ENCODE data around the gene MRTFA. TPM values are rescaled to one million over a fixed set of nuclear protein-coding genes. Genes with fewer than 3 reads are reported as not detected.
A peak's percentile ranks its signal among the peaks of the same experiment; 100 is the strongest.

The MRTFA gene
- polyA plus RNA-seq, 1 of the 3 experiments (the other 2 are of a cell fraction), result 5.8 TPM

- Histone ChIP-seq H3K9ac (peak overlapping the region; percentile 96; the same call in 1 of the 2 replicates), H3K4me1 (ENCODE audit: control insufficient read depth in 1 of 2, insufficient read depth in 2 of 2, low read depth in 1 of 2, low read length in 1 of 2) (peaks cover 21 to 23% of the 10 kb centered on the region in 2 experiments; a peak in 2 of 4 replicates), H3K27ac (ENCODE audit: low read depth in 2 of 2, low read length in 1 of 2) (peak overlapping the region; percentile 63 to 98), H4K20me1 (ENCODE audit: insufficient read depth) (no peaks in the 10 kb centered on the region), H3K79me2 (ENCODE audit: insufficient read depth) (no peaks in the 10 kb centered on the region), H3K27me3 (ENCODE audit: insufficient read depth) (no peaks in the 10 kb centered on the region), H3K9me3 (no peaks in the 10 kb centered on the region), H2AFZ (ENCODE audit: low read depth) (peak overlapping the region; percentile 87), H3K9me2 (no peaks in the 10 kb centered on the region), H3F3A (replicated peaks; ENCODE audit: insufficient read depth) (peaks cover 9% of the 10 kb centered on the region), H3K4me3 (ENCODE audit: low read depth in 2 of 2, low read length in 1 of 2) (peak overlapping the region in 1 of 2 experiments; percentile 70; a peak in 2 of 4 replicates), H3K4me2 (peak overlapping the region; percentile 88), H3K36me3 (replicated peaks in 1 of 2; ENCODE audit: control insufficient read depth in 1 of 2, insufficient read depth in 2 of 2, low read length in 1 of 2) (no peaks in the 10 kb centered on the region)
- no peak for TF ChIP-seq EP300 (IDR thresholded peaks at IDR 0.05; ENCODE audit: borderline replicate concordance in 1 of 2, low read depth in 1 of 2, low read length in 1 of 2)
- POLR2A ChIA-PET, result interaction anchor here (0.8 to 1.1 kb wide), 2 partner anchors 31 to 206 kb away, joined by 3 read pairs; partner anchors contain the start of genes ST13 and XPNPEP3
- 58% methylated on average over 2 of the region's 2 CpGs for WGBS (ENCODE audit: low lambda C conversion rate)
- DNase-seq, result no peak
- CTCF ChIA-PET, result interaction anchor here (0.6 to 5.3 kb wide), 3 partner anchors 109 to 267 kb away, joined by 3 to 25 read pairs (median 3); no protein-coding TSS in a partner anchor
Observed at GRCh38 chr22:40651057-40651456, 14.5 kb upstream of the MRTFA start.

DNA sequence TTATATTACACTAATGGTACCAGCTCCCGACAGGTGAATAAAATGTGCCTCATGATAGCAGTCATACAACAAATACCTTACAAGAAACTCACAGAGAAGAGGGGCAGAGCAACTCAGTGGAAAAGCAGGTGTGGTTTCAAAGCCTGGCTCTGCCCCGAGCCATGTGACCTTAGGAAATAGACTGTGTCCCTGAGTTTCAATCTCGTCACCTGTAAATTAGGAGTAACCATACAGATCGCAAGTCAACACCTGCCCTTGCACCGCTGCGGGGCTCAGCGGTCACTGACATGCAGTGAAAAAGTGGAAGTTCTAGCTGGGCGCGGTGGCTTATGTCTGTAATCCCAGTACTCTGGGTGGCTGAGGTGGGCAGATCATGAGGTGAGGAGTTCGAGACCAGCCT is 11.9 kb upstream of the MRTFA start:
- Histone ChIP-seq H4K20me1 (ENCODE audit: insufficient read depth) (no peaks in the 10 kb centered on the region), H3F3A (replicated peaks; ENCODE audit: insufficient read depth) (peaks cover 9% of the 10 kb centered on the region), H2AFZ (ENCODE audit: low read depth) (no peak overlapping the region), H3K4me3 (ENCODE audit: low read depth in 2 of 2, low read length in 1 of 2) (no peak overlapping the region), H3K36me3 (replicated peaks in 1 of 2; ENCODE audit: control insufficient read depth in 1 of 2, insufficient read depth in 2 of 2, low read length in 1 of 2) (no peaks in the 10 kb centered on the region), H3K9me2 (no peaks in the 10 kb centered on the region), H3K79me2 (ENCODE audit: insufficient read depth) (no peaks in the 10 kb centered on the region), H3K27ac (ENCODE audit: low read depth in 2 of 2, low read length in 1 of 2) (no peak overlapping the region), H3K4me2 (no peak overlapping the region), H3K9ac (no peak overlapping the region), H3K9me3 (no peaks in the 10 kb centered on the region), H3K27me3 (ENCODE audit: insufficient read depth) (no peaks in the 10 kb centered on the region), H3K4me1 (ENCODE audit: control insufficient read depth in 1 of 2, insufficient read depth in 2 of 2, low read depth in 1 of 2, low read length in 1 of 2) (peaks cover 7 to 13% of the 10 kb centered on the region in 2 experiments; a peak in 2 of 4 replicates)
- POLR2A ChIA-PET, result interaction anchor here (0.7 to 1.0 kb wide), 2 partner anchors 12 to 224 kb away, joined by 3 to 6 read pairs; partner anchors contain the start of gene MRTFA
- TF ChIP-seq RFX5 (IDR thresholded peaks at IDR 0.05; ENCODE audit: low read length) (no peak), SIN3A (IDR thresholded peaks at IDR 0.05; ENCODE audit: borderline replicate concordance, low read depth, low read length) (no peak)
- CTCF ChIA-PET, result interaction anchor here (5.3 kb wide), 1 partner anchor 212 kb away, joined by 25 read pairs; no protein-coding TSS in a partner anchor
- 100% methylated on average over 3 of the region's 10 CpGs for WGBS (ENCODE audit: low lambda C conversion rate)
- DNase-seq, result no peak

DNA sequence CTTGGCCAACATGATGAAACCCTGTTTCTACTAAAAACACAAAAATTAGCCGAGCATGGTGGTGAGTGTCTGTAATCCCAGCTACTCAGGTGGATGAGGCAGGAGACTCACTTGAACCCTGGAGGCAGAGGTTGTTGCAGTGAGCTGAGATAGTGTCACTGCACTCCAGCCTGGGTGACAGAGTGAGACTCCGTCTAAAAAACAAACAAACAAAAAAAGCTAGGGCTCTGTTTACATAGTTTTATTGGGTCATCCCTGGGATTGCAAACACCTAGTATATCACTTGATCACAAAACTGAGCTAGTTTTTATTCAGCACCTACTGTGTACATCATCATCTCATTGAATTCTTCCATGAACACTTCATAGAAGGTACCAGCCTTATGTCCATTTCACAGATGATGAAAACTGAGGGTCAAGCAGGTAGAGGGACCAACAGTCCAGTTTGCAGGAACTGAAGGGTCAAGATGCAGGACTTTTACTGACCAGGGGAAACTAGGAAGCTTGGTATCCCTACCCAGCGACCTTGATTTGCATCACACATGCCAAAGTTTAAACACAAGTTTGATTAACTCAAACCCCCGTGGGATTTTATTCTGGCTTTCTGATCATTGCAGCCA is 9.2 kb upstream of the MRTFA start:
- Histone ChIP-seq H3K9me3 (no peaks in the 10 kb centered on the region), H3K4me3 (ENCODE audit: low read depth in 2 of 2, low read length in 1 of 2) (no peak overlapping the region), H2AFZ (ENCODE audit: low read depth) (peak overlapping the region; percentile 74), H3K36me3 (replicated peaks in 1 of 2; ENCODE audit: control insufficient read depth in 1 of 2, insufficient read depth in 2 of 2, low read length in 1 of 2) (no peaks in the 10 kb centered on the region), H3K9ac (no peak overlapping the region), H3K27me3 (ENCODE audit: insufficient read depth) (no peaks in the 10 kb centered on the region), H3K27ac (ENCODE audit: low read depth in 2 of 2, low read length in 1 of 2) (peak overlapping the region in 1 of 2 experiments; percentile 47; a peak in 1 of 4 replicates), H3F3A (replicated peaks; ENCODE audit: insufficient read depth) (no peaks in the 10 kb centered on the region), H3K79me2 (ENCODE audit: insufficient read depth) (no peaks in the 10 kb centered on the region), H3K9me2 (no peaks in the 10 kb centered on the region), H3K4me1 (ENCODE audit: control insufficient read depth in 1 of 2, insufficient read depth in 2 of 2, low read depth in 1 of 2, low read length in 1 of 2) (no peaks in the 10 kb centered on the region), H4K20me1 (ENCODE audit: insufficient read depth) (no peaks in the 10 kb centered on the region), H3K4me2 (no peak overlapping the region)
- no peak for DNase-seq
- POLR2A ChIA-PET, result no interaction called here
- 71% methylated on average over 1 of the region's 4 CpGs for WGBS (ENCODE audit: low lambda C conversion rate)
- CTCF ChIA-PET, result interaction anchor here (0.5 to 4.2 kb wide), 22 partner anchors 9 to 271 kb away, joined by 3 to 49 read pairs (median 4); partner anchors contain the start of genes MCHR1 and MRTFA
- TF ChIP-seq TEAD4 (IDR thresholded peaks at IDR 0.05; ENCODE audit: borderline replicate concordance, insufficient read depth) (no peak), TCF12 (IDR thresholded peaks at IDR 0.05) (no peak), ELF1 (IDR thresholded peaks at IDR 0.05) (no peak), MXI1 (IDR thresholded peaks at IDR 0.05; ENCODE audit: low read depth, low read length) (no peak), CHD2 (IDR thresholded peaks at IDR 0.05; ENCODE audit: low read length, partially characterized antibody) (no peak), RXRA (IDR thresholded peaks at IDR 0.05; ENCODE audit: borderline replicate concordance, low read depth) (no peak), REST (IDR thresholded peaks at IDR 0.05; ENCODE audit: low read depth, low read length) (no peak), MAX (IDR thresholded peaks at IDR 0.05; ENCODE audit: low read depth) (no peak), RAD21 (IDR thresholded peaks at IDR 0.05; ENCODE audit: low read length) (no peak), GATA2 (CRISPR knock-in tag; IDR thresholded peaks at IDR 0.05) (no peak), GABPA (IDR thresholded peaks at IDR 0.05; ENCODE audit: low read depth) (no peak), SIN3A (IDR thresholded peaks at IDR 0.05; ENCODE audit: borderline replicate concordance, low read depth, low read length) (no peak)
- TF ChIP-seq, protein P1, sequence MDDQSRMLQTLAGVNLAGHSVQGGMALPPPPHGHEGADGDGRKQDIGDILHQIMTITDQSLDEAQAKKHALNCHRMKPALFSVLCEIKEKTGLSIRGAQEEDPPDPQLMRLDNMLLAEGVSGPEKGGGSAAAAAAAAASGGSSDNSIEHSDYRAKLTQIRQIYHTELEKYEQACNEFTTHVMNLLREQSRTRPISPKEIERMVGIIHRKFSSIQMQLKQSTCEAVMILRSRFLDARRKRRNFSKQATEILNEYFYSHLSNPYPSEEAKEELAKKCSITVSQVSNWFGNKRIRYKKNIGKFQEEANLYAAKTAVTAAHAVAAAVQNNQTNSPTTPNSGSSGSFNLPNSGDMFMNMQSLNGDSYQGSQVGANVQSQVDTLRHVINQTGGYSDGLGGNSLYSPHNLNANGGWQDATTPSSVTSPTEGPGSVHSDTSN (IDR thresholded peaks at IDR 0.05), result no peak

Measured in SK-N-SH (cell line).